Measurements from ENCODE around the gene AHNAK. TPM values are rescaled to one million over a fixed set of nuclear protein-coding genes. Genes with fewer than 3 reads are reported as not detected.
"Not testable (repeated sequence)": the region's sequence is repeated elsewhere in the genome, so short reads cannot be mapped to it uniquely, and the experiment has no call there.

AHNAK gene
- total and polyA plus RNA-seq, 2 of the 8 experiments (the other 6 are each of a cell fraction or from before 2014, with no cell fraction given): 2.0 to 5.8 TPM

GRCh38 chr11:62499311-62499943 lies 47.2 kb downstream of the AHNAK start:
- Histone ChIP-seq H3K4me1 (replicated peaks in 1 of 4; ENCODE audit: control insufficient read depth in 3 of 4, insufficient read depth in 4 of 4, low read length in 3 of 4) (peaks cover 2 to 13% (median 8%) of the 10 kb centered on the region in 4 experiments; a peak in 6 of 7 replicates), H2BK15ac (ENCODE audit: low read length) (0 out of 2 replicates have a peak overlapping the region, but pooled peaks have one; percentile 76), H2BK12ac (ENCODE audit: low read depth, low read length) (peak overlapping the region; percentile 3; the same call in 1 of the 2 replicates), H3K18ac (ENCODE audit: extremely low read depth, low read length) (0 out of 2 replicates have a peak overlapping the region, but pooled peaks have one; percentile 0), H2BK5ac (ENCODE audit: low read depth, low read length) (0 out of 2 replicates have a peak overlapping the region, but pooled peaks have one; percentile 27), H2AFZ (ENCODE audit: low read length) (peak overlapping the region; percentile 77)
- not testable (repeated sequence) for H3K56ac ChIP-seq (replicated peaks; ENCODE audit: insufficient read length, low read depth, low read length); H3K9me3 ChIP-seq (ENCODE audit: insufficient read depth in 2 of 2, low read depth in 1 of 2, low read length in 1 of 2); H3K23me2 ChIP-seq (ENCODE audit: low read depth, low read length); H2AK5ac ChIP-seq (ENCODE audit: low read depth, low read length); H3K9ac ChIP-seq (replicated peaks in 1 of 4; ENCODE audit: extremely low read depth in 1 of 4, low read depth in 3 of 4, low read length in 3 of 4); H3K36me3 ChIP-seq (ENCODE audit: control insufficient read depth in 2 of 4, insufficient read depth in 4 of 4, low read length in 3 of 4); H3K23ac ChIP-seq (ENCODE audit: insufficient read length); H4K20me1 ChIP-seq (replicated peaks in 1 of 2; ENCODE audit: control insufficient read depth in 1 of 2, insufficient read depth in 2 of 2, low read length in 2 of 2); H4K8ac ChIP-seq (ENCODE audit: extremely low read depth, insufficient read depth, low read length); H3K79me1 ChIP-seq (ENCODE audit: low read depth, low read length); H3K14ac ChIP-seq (ENCODE audit: insufficient read length); DNase-seq (ENCODE audit: low read depth in 1 of 2, low spot score in 2 of 2); H2BK120ac ChIP-seq (replicated peaks; ENCODE audit: low read depth, low read length); H3K79me2 ChIP-seq (ENCODE audit: control insufficient read depth in 1 of 2, insufficient read depth in 2 of 2, low read length in 2 of 2); H3K4me2 ChIP-seq (ENCODE audit: insufficient read depth in 1 of 2, low read depth in 2 of 2, low read length in 2 of 2); H4K91ac ChIP-seq (replicated peaks; ENCODE audit: insufficient read length, low read length); H2BK20ac ChIP-seq (ENCODE audit: low read length); H3K27ac ChIP-seq (ENCODE audit: low read depth, low read length); H3K4ac ChIP-seq (replicated peaks; ENCODE audit: insufficient read length, low read depth, low read length); H3K4me3 ChIP-seq (ENCODE audit: extremely low read depth in 1 of 4, insufficient read depth in 2 of 4, low read depth in 3 of 4, low read length in 4 of 4); H4K5ac ChIP-seq (ENCODE audit: insufficient read length, low read depth, low read length); FAIRE-seq; H3K27me3 ChIP-seq (replicated peaks in 1 of 4; ENCODE audit: control insufficient read depth in 3 of 4, extremely low read depth in 1 of 4, insufficient read depth in 3 of 4, low read length in 3 of 4)
- ChIA-PET CTCF (ENCODE audit: partially characterized antibody) (interaction anchor here (0.6 to 18.8 kb wide), 13 partner anchors 8 to 166 kb away, joined by 3 to 179 read pairs (median 4); no protein-coding TSS in a partner anchor), POLR2A (ENCODE audit: partially characterized antibody) (interaction anchor here (0.6 to 1.9 kb wide), 8 partner anchors 9 to 165 kb away, joined by 3 to 6 read pairs (median 4); partner anchors contain the start of genes EEF1G and TUT1)
- 92% methylated on average over 17 of the region's 17 CpGs; no CpG with 5 or more reads in 1 of the 2 experiments for WGBS, 2 experiments (ENCODE audit: extremely low coverage in 1 of 2, insufficient coverage in 1 of 2, insufficient read length in 1 of 2, insufficient replicate concordance in 2 of 2, low coverage in 1 of 2, low lambda C conversion rate in 2 of 2, missing lambda C conversion rate in 1 of 2)
